ENCODE measurements around the gene ADAP2.
"Not testable (repeated sequence)": the region's sequence is repeated elsewhere in the genome, so short reads cannot be mapped to it uniquely, and the experiment has no call there.

Gene ADAP2

DNA sequence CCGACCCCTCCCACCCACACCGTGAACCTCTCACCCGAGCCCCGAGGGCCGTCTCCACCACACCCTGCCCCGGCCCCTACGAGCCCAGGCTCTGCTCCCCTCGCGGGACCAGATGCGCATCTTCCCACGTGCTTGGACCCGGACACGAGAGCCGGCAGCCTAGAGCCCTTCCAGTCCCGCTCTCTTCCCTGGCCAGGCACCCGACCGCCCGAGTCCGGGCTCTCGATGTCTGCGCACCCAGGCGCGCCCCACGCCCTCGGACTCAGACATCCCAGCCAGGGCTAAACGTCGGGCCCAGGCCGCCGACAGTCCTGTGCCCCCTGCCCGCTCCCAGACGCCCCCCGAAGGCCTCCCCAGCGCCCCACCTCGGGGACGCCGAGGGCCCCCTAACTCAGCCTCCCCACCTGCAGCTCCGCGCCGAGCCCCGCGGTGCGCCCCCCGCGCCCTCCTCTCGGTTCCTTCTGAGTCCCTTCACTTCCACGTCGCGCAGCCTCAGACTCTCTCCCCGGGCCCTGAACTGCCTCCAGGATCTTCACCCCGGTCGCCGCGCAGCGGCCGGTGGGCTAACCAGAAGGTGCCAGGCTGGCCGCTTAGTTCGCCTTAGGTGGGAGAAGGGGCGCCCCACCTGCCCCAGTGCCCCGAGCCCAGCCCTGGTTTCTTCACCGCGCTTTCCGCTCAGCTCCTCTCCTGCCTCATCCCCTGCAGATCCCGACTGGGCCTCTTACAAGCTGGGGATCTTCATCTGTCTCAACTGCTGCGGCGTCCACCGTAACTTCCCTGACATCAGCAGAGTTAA is 688 bp downstream of the ADAP2 start:
- H3K27ac ChIP-seq: no peak overlapping the region
- TF ChIP-seq CTCF (IDR thresholded peaks at IDR 0.05) (no peak), ZFX (IDR thresholded peaks at IDR 0.05; ENCODE audit: borderline replicate concordance) (no peak)

DNA sequence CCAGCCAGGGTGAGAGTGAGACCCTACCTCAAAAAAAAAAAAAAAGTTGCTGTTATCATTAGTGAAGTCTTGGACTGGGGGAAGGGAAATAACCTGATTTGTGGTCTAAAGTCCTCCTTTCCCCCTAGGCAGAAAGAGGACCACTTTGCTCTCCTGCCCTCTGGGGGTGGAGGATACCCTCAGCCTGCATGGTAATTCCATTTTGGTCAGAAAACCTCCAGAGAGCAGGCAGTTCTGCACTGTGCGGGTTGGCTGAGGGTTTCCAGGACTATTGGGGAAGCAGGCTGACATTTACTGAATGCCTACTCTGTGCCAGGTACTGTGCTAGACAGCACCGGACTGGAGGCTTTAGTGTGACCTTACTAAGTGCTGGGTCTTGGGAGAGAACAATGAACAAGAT is 2.6 kb downstream of the ADAP2 start:
- H3K27ac ChIP-seq: no peak overlapping the region
- TF ChIP-seq CTCF (IDR thresholded peaks at IDR 0.05): no peak
- TF ChIP-seq ZFX (IDR thresholded peaks at IDR 0.05; ENCODE audit: borderline replicate concordance): no peak

DNA sequence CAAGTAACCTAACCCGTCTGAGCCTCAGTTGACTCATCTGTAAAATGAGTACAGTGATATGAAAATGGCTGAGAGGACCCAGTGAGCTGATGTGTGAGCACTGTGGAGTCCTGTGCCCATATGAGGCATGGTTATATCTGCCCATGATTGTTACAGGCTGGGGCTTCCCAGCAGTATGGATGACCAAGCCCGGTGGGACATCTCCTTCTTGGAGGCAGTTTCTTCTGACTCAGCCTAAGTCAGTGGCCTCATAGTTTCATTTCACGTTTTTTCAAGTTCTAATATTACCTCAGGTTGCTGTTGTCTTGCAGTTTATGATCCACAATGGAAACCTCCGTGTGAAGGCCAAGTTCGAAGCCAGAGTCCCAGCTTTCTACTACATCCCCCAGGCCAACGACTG is 4.8 kb downstream of the ADAP2 start:
- no peak overlapping the region for H3K27ac ChIP-seq
- TF ChIP-seq CTCF (IDR thresholded peaks at IDR 0.05) (no peak), ZFX (IDR thresholded peaks at IDR 0.05; ENCODE audit: borderline replicate concordance) (no peak)

- H3K27ac ChIP-seq: no peak overlapping the region
- TF ChIP-seq ZFX (IDR thresholded peaks at IDR 0.05; ENCODE audit: borderline replicate concordance): no peak
- TF ChIP-seq CTCF (IDR thresholded peaks at IDR 0.05): no peak
These were observed 6.0 kb downstream of the ADAP2 start for GRCh38 chr17:30927756-30928155.

DNA sequence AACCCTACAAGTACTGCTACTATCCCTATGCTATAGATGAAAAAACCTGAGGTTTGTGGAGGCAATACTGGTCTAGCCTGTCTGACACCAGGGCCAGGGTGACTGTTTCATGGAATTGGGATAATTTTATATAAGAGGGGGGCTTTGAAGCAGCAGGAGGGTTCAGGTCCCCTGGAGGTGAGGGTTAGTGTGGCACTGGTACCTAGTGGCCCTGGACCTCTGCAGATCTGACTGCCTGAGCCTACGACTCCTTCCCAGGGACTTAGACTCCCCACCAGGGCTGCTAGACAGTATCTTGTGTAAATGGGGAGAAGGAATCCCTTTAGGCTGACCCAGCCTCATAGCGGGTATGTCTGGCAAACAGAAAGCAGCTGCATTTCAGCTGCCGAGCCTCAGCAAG is 6.8 kb downstream of the ADAP2 start:
- TF ChIP-seq ZFX (IDR thresholded peaks at IDR 0.05; ENCODE audit: borderline replicate concordance) (no peak), CTCF (IDR thresholded peaks at IDR 0.05) (no peak)
- H3K27ac ChIP-seq: no peak overlapping the region

DNA sequence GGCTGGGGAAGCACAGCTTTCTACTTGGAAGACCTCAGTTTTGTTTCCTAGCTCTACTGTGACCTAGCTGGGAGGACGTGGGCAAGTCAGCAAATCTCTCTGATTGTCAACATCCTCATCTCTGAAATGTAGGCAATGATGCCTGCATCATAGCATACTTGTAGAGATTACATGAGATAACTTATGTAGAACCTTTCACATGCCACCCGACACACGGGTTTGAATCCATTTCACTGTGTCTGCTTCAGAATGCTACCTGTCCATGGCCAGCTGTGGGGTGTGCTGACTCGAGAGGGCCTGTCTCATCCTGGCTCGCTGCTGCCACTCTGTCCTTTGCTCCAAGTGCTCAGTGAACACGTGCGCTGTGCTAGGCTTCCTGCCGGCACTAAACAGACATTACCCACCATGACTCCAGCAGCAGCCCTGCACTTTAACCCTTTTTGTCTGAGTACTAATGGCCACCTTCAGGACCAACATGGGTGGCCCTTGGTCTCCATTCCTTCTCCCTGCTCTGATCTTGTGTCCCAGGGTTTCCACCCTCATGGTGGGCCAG is 7.4 kb downstream of the ADAP2 start:
- no peak overlapping the region for H3K27ac ChIP-seq
- no peak for TF ChIP-seq ZFX (IDR thresholded peaks at IDR 0.05; ENCODE audit: borderline replicate concordance)
- TF ChIP-seq CTCF (IDR thresholded peaks at IDR 0.05): no peak

DNA sequence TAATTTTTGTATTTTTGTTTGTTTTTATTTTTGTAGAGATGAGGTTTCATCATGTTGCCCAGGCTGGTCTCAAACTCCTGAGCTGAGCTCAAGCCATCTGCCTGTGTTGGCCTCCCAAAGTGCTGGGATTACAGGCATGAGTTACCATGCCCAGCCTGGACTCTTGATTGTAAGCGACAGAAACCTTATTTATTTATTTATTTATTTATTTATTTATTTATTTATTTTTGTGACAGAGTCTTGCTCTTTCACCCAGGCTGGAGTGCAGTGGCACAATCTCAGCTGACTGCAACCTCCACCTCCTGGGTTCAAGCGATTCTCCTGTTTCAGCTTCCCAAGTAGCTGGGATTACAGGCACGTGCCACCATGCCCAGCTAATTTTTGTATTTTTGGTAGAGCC is 8.1 kb downstream of the ADAP2 start:
- not testable (repeated sequence) for H3K27ac ChIP-seq

All from 22Rv1 (cell line).